Lower leg skin (tissue), 4 donors: ENCODE results near the gene NPLOC4. TPM values are rescaled to one million over a fixed set of nuclear protein-coding genes. Genes with fewer than 3 reads are reported as not detected.
A peak's percentile ranks its signal among the peaks of the same experiment; 100 is the strongest.

Source experiments
- DNase-seq, 2 donors: peaks; one replicate each; pipeline ENCODE4 v3.0.0-alpha.2; 2019; ENCODE audit warnings: low spot score in 2 of 2
- H3K4me3 ChIP-seq: fragments of 200-600 bp; sonication (generic); 2 replicates; pipeline ENCODE4 v1.5.1; 2017; ENCODE audit warnings: mild to moderate bottlenecking, low read depth; ENCODE audit not compliant: poor library complexity, severe bottlenecking
- CTCF ChIP-seq, 3 donors: fragments of 450-650 bp; IDR thresholded peaks; one replicate each; pipeline ENCODE4 v1.5.1; 2016; ENCODE audit warnings: antibody characterized with exemption in 3 of 3, mild to moderate bottlenecking in 3 of 3, moderate library complexity in 2 of 3
- POLR2A ChIP-seq, 2 donors: fragments of 450-650 bp; IDR thresholded peaks; one replicate each; pipeline ENCODE4 v1.6.1; 2016 to 2017; ENCODE audit warnings: antibody characterized with exemption in 2 of 2, mild to moderate bottlenecking in 1 of 2, moderate library complexity in 1 of 2
- WGBS, 2 donors: methylation state at CpG; one replicate each; pipeline ENCODE4 v1.1.5; 2018; 5-methylcytosine and 5-hydroxymethylcytosine counted together
- intact Hi-C: fragments of 100-400 bp; cut with DNase I; formaldehyde crosslinking; loops from one replicate; pipeline ENCODE4 v1.15.0; 2023; ENCODE audit warnings: low total_unique reads
- total RNA-seq, 4 donors: library from RNA; depleted of rRNA; stranded (reverse); fragments of >200 nt; gene quantifications; one replicate each; pipeline ENCODE4 v1.1.0, GENCODE V29; 2016

The NPLOC4 gene
- total RNA-seq, 4 donors from 2014 or later, result 49.3 to 78.7 (median 67.8) TPM

- WGBS, 2 donors, result 1 to 2% methylated on average over 16 to 59 of the region's 62 CpGs
- peak in 1 of 2 donors; percentile 46 for DNase-seq
- peak overlapping the region; percentile 86 for H3K4me3 ChIP-seq
- intact Hi-C loops, result loop anchor here (5.0 kb wide), 1 partner anchor 115 kb away; the partner anchor contains the start of gene BAHCC1
- TF ChIP-seq CTCF (IDR thresholded peaks at IDR 0.05) (no peak), POLR2A (IDR thresholded peaks at IDR 0.05) (no peak)
Measured at GRCh38 chr17:81511804-81512561, 124.9 kb downstream of the NPLOC4 start.

GRCh38 chr17:81511554-81511803 is 125.4 kb downstream of the NPLOC4 start:
- intact Hi-C loops, result loop anchor here (5.0 kb wide), 1 partner anchor 114 kb away; the partner anchor contains the start of gene BAHCC1
- peak overlapping the region; percentile 86 for H3K4me3 ChIP-seq
- no peak for TF ChIP-seq POLR2A (IDR thresholded peaks at IDR 0.05)
- no peak for TF ChIP-seq CTCF (IDR thresholded peaks at IDR 0.05)
- 0 to 2% methylated on average over 9 of the region's 9 CpGs for WGBS, 2 donors
- DNase-seq, result no peak

GRCh38 chr17:81510785-81511553 is 125.9 kb downstream of the NPLOC4 start:
- intact Hi-C loops, result loop anchor here (5.0 kb wide), 1 partner anchor 114 kb away; the partner anchor contains the start of gene BAHCC1
- no peak for TF ChIP-seq POLR2A (IDR thresholded peaks at IDR 0.05)
- TF ChIP-seq CTCF (IDR thresholded peaks at IDR 0.05), result no peak
- peak overlapping the region; percentile 86 for H3K4me3 ChIP-seq
- DNase-seq, result no peak
- WGBS, 2 donors, result 1 to 2% methylated on average over 40 to 42 of the region's 48 CpGs

- TF ChIP-seq CTCF (IDR thresholded peaks at IDR 0.05), result no peak
- TF ChIP-seq POLR2A (IDR thresholded peaks at IDR 0.05), result no peak
- WGBS, 2 donors, result 3 to 5% methylated on average over 22 of the region's 22 CpGs
- H3K4me3 ChIP-seq, result peak overlapping the region; percentile 86
- no peak for DNase-seq
- intact Hi-C loops, result loop anchor here (5.0 kb wide), 1 partner anchor 113 kb away; the partner anchor contains the start of gene BAHCC1
Measured at GRCh38 chr17:81509972-81510784, 126.7 kb downstream of the NPLOC4 start.

GRCh38 chr17:81509207-81509971 is 127.5 kb downstream of the NPLOC4 start:
- peak overlapping the region; percentile 86 for H3K4me3 ChIP-seq
- TF ChIP-seq CTCF (IDR thresholded peaks at IDR 0.05), result no peak
- no peak for TF ChIP-seq POLR2A (IDR thresholded peaks at IDR 0.05)
- intact Hi-C loops, result no loop called here
- DNase-seq, result no peak
- WGBS, 2 donors, result 19 to 22% methylated on average over 12 of the region's 12 CpGs
